ENCODE results near the gene DNAH5.

The DNAH5 gene

DNA sequence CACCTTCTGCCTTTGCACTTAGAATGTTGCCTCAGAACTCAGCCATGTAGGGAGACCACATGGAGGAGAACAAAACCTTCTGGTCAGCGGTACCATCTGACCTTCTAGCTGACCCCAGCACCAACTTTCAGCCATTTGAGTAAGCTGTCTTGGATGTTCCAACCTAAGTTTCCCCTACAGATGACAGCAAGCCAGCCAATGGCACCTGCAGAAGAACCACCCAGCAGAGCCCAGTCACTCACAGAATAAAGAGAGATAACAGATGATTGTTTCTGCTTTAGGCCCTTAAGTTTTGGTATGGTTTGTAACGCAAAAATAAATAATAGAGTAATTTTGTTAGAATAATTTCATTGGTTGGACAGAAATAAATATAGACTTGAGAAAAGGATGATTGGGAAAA, 10.4 kb downstream of the DNAH5 start:
- DNase-seq, result no peak

DNA sequence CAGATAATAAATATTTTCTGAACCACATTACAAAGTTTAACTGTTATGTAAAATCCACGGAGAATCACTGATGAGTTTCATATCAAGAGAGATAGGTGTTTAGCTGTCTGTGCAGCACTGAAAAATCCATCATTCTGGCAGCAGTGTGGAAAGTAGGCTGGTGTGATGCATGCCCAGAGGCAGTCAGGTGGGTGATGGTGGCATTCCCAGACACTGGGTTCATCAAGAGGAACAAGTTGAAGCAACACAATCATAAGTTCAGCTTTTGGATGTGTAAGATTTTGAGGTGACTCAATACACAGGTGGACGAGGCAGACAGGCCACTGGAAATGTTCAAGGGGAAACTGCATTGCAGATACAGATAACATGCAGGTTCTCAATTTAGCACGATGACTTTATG, 11.9 kb downstream of the DNAH5 start:
- DNase-seq, result no peak

DNA sequence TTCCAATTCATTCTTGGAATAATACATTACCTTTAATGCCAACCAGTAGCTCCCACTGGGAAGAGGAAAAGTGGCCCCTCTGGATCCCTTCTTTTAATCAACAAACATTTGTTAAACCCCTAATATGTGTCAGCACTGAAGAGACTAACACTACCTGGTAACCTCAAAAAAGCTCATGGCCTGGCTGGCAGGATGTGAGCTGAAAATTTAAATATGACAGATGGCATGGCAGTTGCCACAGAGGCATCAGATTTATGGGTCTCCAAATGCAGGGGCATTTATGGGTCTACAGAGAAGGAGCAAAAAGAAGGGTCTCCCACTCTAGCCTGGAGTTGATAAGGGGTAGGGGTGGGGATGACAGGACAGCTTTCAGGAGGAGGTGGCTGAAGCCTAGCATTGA, 12.5 kb downstream of the DNAH5 start:
- no peak for DNase-seq

DNA sequence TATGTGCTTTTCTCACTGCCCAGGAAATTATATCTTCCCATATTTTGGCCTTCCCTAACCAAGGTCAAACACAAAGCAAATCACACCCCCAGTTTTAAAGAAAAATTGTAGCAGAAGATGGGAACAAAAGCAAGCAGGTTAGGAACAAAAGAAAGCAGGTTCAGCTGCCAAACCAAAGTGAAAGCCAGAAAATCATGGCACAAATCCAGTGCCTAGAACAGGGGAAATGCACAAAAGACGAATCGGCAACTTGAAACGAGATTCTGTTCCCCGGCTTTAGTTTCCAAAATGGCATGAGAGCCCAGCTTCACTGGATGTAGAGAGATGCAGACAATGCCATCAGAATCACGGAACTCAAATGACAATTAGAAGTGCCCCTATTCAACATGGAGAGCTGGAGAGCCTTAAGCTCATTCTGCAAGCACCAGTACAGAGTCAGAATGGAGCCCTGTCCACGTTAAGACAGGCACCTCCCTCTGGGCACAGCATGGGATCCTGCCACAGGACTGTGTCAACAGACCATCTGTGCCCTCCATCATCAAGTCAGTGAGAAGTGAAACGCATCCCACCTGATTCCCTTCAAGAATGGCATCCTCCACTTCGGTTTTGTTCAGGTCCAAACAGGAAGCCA, 13.8 kb downstream of the DNAH5 start:
- DNase-seq, result no peak

DNA sequence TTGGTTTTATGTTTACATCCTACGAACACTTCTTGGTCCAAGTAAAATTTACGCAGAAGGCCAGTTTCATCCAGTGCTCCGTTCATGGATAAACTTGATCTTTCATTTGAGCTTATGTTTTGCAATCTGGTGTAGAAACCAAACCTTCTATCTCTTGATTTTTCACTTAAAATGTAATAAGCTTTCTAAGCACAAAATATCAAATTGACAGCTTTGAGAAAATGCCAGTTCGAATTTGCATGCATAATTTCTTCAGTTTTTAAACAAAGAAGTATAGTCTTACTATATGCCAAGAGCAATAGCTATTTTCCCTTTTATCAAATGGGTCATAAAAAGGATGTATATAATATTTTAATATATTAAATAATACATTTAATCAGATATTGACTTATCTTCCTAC, 17.8 kb downstream of the DNAH5 start:
- no peak for DNase-seq

DNA sequence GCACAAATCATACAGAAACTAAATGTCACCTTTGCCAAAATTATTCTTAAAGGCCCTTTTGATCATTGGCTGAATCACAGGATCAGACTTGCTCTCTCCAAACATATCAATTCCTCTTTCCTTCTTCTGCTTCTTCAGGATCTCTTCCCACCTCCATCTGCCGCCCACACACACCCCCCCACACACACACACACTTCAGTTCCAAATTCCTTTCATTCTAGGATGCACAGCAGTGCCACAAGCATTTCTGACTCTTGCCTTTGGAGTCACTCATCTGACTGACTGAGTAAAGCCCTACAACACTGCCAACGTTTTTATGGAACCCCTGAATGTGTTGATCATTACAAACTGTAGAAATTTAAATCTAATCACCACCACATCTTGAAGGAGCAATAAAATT, 22.9 kb downstream of the DNAH5 start:
- no peak for DNase-seq

DNA sequence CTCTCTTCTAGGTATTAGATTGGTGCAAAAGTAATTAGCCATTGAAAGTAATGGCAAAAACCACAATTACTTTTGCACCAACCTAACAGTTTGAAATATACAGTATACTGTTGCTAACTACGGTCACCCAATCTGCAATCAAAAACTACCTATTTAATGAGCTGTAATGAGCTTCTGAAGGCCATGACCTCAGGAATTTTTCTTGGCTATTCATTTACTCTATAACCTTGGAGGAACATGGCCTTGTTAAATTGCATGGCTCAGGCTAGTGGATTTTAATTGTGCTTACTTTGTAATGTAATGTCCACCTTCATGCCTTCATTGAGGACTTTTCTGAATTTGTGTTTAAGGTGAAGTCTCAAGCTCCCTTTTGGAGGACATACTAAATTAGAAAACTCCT, 24.7 kb downstream of the DNAH5 start:
- no peak for DNase-seq

DNA sequence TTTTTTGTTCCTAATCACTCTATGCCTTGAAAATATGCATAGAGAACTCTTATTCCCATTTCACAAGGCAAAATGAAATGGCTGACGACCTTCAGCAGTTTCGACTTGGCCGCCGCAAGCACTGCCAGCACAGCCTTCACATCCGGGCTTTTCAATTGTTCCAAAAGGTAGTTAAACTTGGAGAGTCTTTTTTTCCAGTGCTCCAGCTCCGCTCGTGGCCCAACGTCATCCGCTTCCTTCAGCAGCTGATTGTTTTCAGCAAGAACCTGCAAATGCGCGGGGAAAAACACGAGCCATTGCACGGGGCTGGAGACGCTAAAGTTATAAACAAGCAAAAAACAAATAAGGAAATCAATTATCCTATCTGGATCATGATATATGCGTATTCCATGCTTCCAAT, 25.4 kb downstream of the DNAH5 start:
- DNase-seq, result no peak

DNA sequence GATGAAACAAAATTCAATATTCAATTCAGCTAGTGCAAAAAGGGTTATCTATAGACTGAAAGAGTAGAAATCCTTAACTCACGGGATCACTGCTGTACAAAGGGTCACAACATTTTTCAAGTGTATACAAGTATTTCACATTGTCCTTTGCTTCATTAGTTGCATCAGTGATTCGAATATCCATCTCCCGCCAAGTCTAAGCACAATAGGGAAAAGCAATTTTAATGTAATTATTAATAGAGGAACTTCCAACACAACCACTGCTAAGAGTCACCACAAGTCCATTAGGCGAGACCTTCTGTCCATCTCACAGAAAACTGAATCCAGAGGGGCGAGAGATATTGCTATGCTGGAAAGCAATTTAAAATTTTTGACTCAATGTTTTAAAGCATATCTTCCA, 27.4 kb downstream of the DNAH5 start:
- DNase-seq, result no peak

DNA sequence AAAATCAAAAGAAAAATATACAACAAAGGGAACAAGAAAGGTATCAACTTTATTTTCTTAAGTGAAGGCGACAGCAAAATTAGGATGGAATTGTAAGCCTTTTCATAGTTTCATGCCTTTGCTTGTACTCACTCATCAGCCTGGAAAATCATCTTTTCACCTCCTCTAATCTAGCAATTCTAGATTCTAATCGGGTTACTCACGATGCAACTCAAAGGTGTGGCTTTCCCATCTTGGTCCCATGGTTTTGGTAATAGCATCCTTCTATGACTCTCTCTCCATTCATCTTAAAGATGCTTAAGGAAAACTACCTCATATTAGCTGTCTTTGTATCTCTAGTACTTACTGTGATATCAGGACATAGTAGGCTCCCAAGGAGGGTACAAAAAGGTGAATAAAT, 30.5 kb downstream of the DNAH5 start:
- no peak for DNase-seq

DNA sequence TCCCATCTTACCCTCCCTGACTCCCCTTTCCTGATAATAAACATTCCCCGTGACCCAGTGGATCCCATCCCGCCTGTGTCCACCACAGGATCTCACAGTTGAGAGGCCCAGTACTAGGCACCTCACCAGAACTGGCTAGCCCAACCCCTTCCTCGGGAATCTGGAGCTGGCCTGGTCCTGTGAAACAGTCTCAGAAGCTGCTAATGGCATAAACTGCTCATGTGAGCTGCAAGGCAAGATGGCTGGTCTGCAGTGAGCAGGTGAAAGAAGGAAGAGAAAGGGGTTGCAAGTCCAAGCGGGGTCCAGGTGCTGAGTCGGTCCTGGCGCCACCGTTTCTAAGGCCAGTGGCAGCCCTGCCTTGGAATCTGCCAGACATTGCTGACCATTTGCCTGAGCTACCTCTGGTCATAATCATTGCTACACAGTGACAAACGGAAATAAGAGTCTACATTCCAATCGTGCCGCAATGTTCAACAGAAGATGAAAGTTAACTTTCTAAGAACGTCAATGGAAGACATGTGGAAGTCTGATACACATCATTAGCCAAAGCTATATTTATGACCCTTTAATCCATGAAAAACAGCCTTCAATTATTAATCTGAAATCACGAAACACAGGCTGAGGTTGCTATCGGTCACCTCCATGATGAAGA, 33.7 kb downstream of the DNAH5 start:
- DNase-seq, result no peak

DNA sequence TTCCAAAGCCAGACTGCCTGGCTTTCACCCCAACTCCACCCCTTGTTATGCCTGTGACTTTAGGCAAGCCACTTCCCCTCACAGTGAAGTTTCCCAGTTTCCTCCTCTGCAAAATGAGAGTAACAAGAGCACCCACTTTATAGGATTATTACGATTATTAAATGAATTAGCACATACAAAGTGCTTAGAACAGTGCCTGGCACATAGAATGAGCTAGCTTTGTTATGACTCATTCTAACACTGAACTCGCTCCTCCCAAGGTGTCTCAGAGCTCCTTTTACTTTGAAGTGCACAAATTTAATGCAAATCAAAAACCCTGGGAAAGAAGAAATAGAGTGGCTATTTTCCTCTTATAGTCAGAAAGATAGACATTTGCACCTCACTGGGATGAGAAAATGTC, 34.3 kb downstream of the DNAH5 start:
- DNase-seq, result no peak

DNA sequence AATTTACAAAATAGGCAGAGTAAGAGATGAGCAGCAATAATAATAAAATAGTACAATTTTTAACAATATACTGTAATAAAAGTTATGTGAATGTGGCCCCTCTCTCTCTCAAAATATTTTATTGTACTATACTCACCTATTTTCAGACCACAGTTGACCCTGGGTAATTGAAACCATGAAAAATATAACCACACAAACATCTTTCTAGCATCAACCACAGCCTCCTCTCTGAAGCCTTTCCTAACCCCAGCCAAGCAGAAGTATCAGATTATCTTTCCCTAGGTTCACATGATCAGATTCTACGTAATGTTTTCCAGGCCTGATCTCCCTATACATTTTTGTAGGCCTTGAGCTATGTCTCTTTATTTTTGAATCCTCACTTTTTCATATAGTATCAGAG, 35.2 kb downstream of the DNAH5 start:
- DNase-seq, result no peak

DNA sequence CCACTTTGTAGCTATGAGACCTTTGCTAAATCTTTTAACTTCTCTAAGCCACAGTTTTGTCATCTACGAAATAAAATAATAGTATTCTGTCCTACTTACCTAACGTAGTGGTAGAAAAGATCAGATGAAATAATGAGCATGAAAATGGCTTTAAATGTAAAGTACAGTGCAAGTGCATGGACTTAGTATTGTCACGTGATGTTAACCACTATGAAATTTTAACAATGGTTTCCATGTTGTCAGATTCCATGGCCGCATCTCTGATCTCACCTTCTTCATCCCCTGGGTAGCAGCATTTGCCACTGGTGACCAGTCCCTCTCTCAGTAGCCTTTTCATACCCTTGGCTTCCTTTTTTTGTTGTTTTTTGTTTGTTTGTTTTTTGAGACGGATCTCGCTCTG, 45.9 kb downstream of the DNAH5 start:
- DNase-seq, result no peak

DNA sequence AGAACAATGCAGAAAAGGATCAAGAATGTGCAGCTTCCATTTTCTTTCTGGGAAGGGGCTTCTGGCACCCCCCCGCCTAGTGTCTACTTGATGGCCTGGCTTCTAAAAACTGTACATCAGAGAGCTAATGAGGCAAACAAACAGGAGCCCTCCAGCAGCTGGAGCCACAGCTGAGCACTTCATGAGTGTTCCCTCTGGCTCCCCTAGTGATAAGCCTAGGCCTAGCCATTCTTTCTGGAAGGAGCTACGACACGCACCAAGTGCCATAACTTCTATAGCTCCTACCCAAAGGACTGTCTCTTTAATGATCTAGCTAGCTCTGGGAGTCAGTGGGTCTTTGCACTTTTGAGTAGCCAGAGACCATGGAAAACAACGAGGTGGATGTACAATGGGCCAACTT, 66.1 kb downstream of the DNAH5 start:
- DNase-seq, result no peak

DNA sequence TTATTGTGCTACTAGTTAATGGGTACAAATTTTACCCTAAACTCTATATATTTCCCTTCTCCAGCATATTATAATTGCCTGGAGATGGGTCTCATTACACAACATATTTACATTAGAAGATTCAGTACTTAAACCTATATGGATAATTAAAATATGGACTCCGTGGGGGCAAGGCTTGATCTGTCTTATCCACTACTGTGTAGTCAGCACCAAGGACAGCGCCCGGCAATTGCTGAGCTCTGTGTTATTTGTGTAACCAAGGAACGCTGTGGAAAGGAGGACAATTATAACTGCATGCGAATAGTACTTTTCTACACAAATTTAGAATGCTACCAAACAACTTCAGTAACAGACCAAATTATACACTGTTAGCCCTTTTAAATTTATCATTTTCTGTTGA, 77.7 kb downstream of the DNAH5 start:
- DNase-seq, result no peak

DNA sequence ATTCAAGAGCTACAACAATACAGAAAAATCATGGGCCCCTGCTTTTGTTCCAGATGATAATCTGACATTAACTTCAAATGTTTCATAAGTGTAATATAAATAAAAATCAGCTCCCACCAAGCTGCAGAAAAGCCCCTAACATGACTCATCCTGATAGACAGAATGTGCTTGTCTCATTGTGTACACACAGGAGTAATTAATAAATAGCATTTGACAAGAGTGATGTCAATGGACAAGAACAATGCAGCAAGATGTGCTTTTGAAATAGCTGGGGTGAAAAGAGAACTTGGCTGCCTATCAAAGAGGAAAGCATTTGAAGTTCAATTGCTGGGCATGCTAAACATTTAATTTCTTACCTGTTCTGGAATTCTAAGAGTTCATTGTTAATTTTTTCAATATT, 79.2 kb downstream of the DNAH5 start:
- no peak for DNase-seq

DNA sequence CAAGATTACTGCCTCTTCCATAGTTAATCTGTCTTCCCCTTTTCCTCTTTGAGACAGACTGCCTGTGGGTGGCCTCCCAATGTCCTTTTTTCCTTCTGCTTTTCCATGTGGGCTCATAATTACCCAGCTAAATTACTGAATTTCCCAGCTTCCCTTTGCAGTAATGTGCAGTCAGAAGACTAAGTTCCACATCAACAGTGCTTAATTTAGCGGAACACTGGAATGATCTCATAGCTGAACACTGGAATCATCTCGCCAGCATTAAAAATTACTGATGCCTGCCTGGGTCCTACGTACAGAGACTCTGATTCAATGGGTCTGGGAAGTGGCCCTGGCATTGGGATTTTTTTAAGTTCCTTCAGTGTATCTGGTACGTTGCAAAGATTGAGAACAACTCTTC, 84.3 kb downstream of the DNAH5 start:
- DNase-seq, result no peak

DNA sequence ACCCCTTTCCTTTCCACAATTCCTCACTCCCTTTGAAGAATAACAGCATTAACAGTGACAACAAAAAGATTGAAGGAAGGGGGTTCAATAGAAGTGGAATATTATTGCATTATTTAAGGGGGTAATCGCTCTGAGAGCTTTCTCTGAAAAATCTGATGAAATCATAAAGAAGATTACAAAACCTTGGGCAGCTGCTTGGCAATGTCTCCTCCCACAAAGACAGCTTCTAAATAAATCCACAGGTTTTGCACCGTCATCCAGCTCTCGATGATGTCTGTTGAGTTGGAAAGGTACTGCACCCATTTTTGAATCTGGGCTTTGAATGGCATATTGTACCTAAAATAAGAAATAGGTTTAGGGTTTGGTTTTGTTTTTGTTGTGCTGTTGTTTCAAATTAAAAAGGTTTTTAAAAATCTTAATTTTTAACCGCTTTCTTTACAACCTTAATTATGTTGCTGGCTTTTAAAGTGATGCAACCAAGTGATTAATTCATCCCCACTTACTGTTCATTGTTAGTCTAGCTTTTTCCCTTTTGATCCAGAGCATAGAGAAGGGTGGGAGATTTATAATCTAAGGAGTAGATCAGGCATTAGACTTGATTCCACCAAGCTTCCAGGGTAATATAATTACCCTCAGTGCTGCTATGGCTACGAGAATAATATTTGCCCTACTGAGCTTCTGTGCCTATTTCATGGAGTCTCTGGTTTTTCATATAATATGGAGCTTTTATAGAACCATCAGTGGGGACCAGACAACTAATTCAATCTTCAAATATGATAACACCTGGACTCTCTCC, 85.0 kb downstream of the DNAH5 start:
- no peak for DNase-seq

DNA sequence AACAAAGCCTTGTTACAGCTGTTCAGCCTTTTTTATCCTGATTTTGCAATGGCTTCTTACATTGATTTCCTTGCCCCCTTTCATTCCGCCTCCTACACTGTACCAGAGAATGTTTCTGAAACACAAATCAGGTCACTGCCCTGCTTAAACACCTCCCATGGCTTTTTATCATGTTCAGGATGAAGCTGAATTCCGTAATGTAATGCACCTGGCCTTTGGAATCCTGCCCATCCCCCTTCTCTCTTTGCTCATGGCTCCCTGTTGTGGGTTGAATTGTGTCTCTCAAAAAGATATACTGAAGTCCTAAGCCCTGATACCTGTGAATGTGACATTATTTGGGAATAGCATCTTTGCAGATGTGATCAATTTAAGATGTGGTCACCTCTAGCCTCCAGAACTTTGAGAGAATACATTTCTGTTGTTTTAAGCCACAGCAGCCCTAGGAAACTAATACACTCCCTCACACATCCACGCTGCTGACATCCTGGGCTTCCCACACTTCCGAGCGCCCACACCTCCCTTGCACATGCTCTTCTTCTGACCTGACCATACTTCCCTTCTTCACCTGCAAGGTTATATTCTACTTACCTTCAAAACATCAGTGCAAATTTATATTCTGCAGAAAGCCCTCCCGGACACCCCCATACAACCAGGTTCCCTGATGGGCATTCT, 101.2 kb downstream of the DNAH5 start:
- DNase-seq, result no peak

DNA sequence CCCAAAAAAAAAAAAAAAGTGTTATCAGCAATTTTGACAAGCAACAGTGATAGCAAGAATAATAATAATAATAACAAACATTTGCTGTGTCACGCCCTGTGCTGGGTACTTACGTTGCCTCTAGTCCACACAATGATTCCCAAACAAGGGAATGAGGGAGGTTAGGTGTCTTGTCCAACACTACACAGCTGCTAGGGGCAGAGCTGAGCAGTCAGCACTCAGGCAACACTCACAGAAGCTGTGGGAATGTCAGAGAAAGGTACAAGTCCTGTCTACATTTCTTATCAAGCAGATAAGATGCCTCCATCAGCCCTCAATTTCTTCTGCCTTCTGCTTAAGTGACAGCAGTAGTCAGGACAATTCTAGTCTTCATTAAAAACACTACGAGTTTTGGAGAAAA, 111.0 kb downstream of the DNAH5 start:
- no peak for DNase-seq

DNA sequence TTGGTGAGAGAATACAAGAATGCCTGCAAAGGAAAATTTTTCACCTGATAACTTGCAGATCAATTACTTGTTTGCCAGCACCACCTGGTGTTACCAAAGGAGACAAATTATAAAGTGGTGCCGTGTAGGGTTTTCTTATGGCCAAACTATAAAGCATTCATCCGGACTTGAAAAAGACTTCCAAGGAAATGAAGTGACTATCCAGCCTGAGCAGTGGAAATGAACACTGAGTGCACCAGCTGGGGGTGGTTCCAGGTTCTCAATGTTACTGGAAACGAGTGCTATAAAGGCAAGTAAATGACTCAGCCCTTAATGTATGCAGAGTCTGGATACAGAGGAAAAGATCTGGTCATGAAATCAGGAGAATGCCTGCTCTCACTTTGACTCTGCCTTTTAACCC, 113.1 kb downstream of the DNAH5 start:
- DNase-seq, result no peak

DNA sequence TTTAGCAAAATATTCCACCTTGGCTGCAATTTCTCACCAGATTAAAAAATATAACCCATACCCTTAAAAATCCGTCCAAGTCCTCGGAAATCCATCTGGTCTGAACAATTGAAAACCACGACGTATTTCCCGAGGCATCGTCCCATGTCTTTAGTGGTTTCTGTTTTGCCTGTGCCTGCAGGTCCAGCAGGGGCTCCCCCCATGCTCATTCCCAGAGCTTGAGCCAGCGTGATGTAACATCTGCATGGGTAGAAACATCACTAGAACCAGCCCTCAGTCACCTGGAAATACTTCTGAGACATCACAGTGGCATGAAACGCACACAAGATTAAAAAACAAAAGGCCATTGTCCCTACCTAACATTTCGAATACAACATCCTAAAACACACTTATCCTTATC, 114.0 kb downstream of the DNAH5 start:
- no peak for DNase-seq

DNA sequence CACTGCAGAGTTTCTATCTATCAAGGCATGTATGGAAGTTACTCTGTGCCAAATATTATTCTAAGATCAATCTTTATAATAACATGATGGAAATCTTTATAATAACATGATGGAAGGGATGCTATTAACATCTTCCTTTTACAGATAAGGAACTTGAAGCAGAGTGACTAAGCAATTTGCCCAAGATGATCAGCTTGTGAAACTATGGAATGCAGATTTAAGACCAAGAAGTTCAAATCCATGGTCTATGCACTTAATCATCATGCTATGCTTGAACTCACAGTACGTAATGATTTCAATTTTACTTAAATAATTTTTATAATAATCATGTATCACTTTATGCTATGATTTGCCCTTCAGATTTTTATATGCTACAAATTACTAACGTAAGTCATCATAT, 123.1 kb downstream of the DNAH5 start:
- no peak for DNase-seq

Data from activated CD4-positive, CD25-positive, alpha-beta regulatory T cell treated with anti-CD3 and anti-CD28 coated beads, Interleukin-2, amount 50 U/mL, for 72 hours (primary cell).